ENCODE results near the gene LRP6.

LRP6 gene

GRCh38 chr12:12072064-12072760 is 194.6 kb downstream of the LRP6 start:
- DNase-seq (ENCODE audit: low read depth) = no peak

- DNase-seq (ENCODE audit: low read depth) = no peak
These were observed 195.9 kb downstream of the LRP6 start, which contains the start of gene BCL2L14 for GRCh38 chr12:12070674-12071656. Gene BCL2L14 (plus strand): TSS chr12:12070939. CDS start chr12:12079306, 8,367 bp downstream.

GRCh38 chr12:12069821-12070548 is 196.9 kb downstream of the LRP6 start:
- DNase-seq (ENCODE audit: low read depth) = no peak

GRCh38 chr12:12068751-12069150 is 198.1 kb downstream of the LRP6 start:
- no peak for DNase-seq (ENCODE audit: low read depth)
